Measurements from ENCODE around the gene PKD2. TPM values are rescaled to one million over a fixed set of nuclear protein-coding genes. Genes with fewer than 3 reads are reported as not detected.

PKD2 gene
- total RNA-seq, 1 experiment from 2014 or later: 21.4 TPM

GRCh38 chr4:88059766-88060165 lies 52.3 kb downstream of the PKD2 start (continued):
- TF ChIP-seq ATF2 (CRISPR knock-in tag; IDR thresholded peaks at IDR 0.05; ENCODE audit: borderline replicate concordance, low read depth) (no peak), FOXJ3 (CRISPR knock-in tag; IDR thresholded peaks at IDR 0.05; ENCODE audit: borderline replicate concordance) (no peak), NR1H2 (CRISPR knock-in tag; IDR thresholded peaks at IDR 0.05) (no peak), ZBTB21 (CRISPR knock-in tag; IDR thresholded peaks at IDR 0.05; ENCODE audit: borderline replicate concordance) (no peak), HMGA2 (CRISPR knock-in tag; IDR thresholded peaks at IDR 0.05) (no peak), JAZF1 (CRISPR knock-in tag; IDR thresholded peaks at IDR 0.05) (no peak)

GRCh38 chr4:88060431-88060830 lies 53.0 kb downstream of the PKD2 start:
- Mint-ChIP-seq H3K9me3 (no peaks in the 10 kb centered on the region), H3K36me3 (peaks cover 58% of the 10 kb centered on the region), H3K4me3 (no peak overlapping the region), H3K27ac (no peak overlapping the region), H3K4me1 (no peaks in the 10 kb centered on the region), H3K27me3 (ENCODE audit: low read depth) (no peaks in the 10 kb centered on the region)
- DNase-seq (ENCODE audit: low spot score) (no peak), ATAC-seq (no peak)
- CTCF ChIA-PET: no interaction called here
- TF ChIP-seq ZBTB43 (CRISPR knock-in tag; IDR thresholded peaks at IDR 0.05): no peak
- TF ChIP-seq ZNF416 (CRISPR knock-in tag; IDR thresholded peaks at IDR 0.05): no peak
- no peak for TF ChIP-seq CBFB (CRISPR knock-in tag; IDR thresholded peaks at IDR 0.05; ENCODE audit: low read depth)
- no peak for TF ChIP-seq ZNF671 (CRISPR knock-in tag; IDR thresholded peaks at IDR 0.05)
- TF ChIP-seq FOXK1 (CRISPR knock-in tag; IDR thresholded peaks at IDR 0.05): no peak
- no peak for TF ChIP-seq ZNF423 (CRISPR knock-in tag; IDR thresholded peaks at IDR 0.05)
- TF ChIP-seq ZNF396 (CRISPR knock-in tag; IDR thresholded peaks at IDR 0.05; ENCODE audit: borderline replicate concordance): no peak
- no peak for TF ChIP-seq ZSCAN18 (CRISPR knock-in tag; IDR thresholded peaks at IDR 0.05)
- TF ChIP-seq, protein P1, sequence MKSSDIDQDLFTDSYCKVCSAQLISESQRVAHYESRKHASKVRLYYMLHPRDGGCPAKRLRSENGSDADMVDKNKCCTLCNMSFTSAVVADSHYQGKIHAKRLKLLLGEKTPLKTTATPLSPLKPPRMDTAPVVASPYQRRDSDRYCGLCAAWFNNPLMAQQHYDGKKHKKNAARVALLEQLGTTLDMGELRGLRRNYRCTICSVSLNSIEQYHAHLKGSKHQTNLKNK (CRISPR knock-in tag; IDR thresholded peaks at IDR 0.05): no peak
- TF ChIP-seq PRRX2 (CRISPR knock-in tag; IDR thresholded peaks at IDR 0.05): no peak
- TF ChIP-seq, protein P2, sequence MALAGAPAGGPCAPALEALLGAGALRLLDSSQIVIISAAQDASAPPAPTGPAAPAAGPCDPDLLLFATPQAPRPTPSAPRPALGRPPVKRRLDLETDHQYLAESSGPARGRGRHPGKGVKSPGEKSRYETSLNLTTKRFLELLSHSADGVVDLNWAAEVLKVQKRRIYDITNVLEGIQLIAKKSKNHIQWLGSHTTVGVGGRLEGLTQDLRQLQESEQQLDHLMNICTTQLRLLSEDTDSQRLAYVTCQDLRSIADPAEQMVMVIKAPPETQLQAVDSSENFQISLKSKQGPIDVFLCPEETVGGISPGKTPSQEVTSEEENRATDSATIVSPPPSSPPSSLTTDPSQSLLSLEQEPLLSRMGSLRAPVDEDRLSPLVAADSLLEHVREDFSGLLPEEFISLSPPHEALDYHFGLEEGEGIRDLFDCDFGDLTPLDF (CRISPR knock-in tag; IDR thresholded peaks at IDR 0.05): no peak
- no peak for TF ChIP-seq NFATC4 (CRISPR knock-in tag; IDR thresholded peaks at IDR 0.05)
- TF ChIP-seq SMAD3 (CRISPR knock-in tag; IDR thresholded peaks at IDR 0.05; ENCODE audit: borderline replicate concordance): no peak
- no peak for TF ChIP-seq ESRRA (CRISPR knock-in tag; IDR thresholded peaks at IDR 0.05; ENCODE audit: borderline replicate concordance)
- TF ChIP-seq, protein P3, sequence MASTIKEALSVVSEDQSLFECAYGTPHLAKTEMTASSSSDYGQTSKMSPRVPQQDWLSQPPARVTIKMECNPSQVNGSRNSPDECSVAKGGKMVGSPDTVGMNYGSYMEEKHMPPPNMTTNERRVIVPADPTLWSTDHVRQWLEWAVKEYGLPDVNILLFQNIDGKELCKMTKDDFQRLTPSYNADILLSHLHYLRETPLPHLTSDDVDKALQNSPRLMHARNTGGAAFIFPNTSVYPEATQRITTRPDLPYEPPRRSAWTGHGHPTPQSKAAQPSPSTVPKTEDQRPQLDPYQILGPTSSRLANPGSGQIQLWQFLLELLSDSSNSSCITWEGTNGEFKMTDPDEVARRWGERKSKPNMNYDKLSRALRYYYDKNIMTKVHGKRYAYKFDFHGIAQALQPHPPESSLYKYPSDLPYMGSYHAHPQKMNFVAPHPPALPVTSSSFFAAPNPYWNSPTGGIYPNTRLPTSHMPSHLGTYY (CRISPR knock-in tag; IDR thresholded peaks at IDR 0.05): no peak
- POLR2A ChIA-PET: no interaction called here
